Measurements from ENCODE around the gene ACOT4.

The ACOT4 gene

GRCh38 chr14:73627151-73627558 lies 35.5 kb downstream of the ACOT4 start:
- Histone ChIP-seq H3K79me1 (replicated peaks; ENCODE audit: low read length, poor library complexity, severe bottlenecking) (no peaks in the 10 kb centered on the region), H3K4ac (ENCODE audit: low read depth in 1 of 2, low read length in 2 of 2) (no peak overlapping the region), H2BK15ac (ENCODE audit: low read depth, poor library complexity, severe bottlenecking) (no peak overlapping the region), H3K4me2 (ENCODE audit: low read length, poor library complexity, severe bottlenecking) (no peak overlapping the region), H3K4me3 (ENCODE audit: insufficient read depth in 1 of 2, low read depth in 1 of 2, low read length in 2 of 2) (no peak overlapping the region), H3K36me3 (ENCODE audit: control insufficient read depth in 1 of 2, insufficient read depth in 2 of 2, low read depth in 1 of 2, low read length in 2 of 2) (no peaks in the 10 kb centered on the region), H3K18ac (ENCODE audit: low read depth in 1 of 2, low read length in 2 of 2) (no peak overlapping the region), H2BK5ac (ENCODE audit: low read depth, low read length, poor library complexity, severe bottlenecking) (no peak overlapping the region), H3K14ac (ENCODE audit: low read length in 2 of 2) (no peak overlapping the region), H3K4me1 (ENCODE audit: control insufficient read depth, insufficient read depth, low read depth, low read length) (no peaks in the 10 kb centered on the region), H2AK5ac (ENCODE audit: low read length, severe bottlenecking) (no peak overlapping the region), H3K27ac (ENCODE audit: low read length, poor library complexity, severe bottlenecking) (no peak overlapping the region), H3K9ac (ENCODE audit: low read length) (no peak overlapping the region), H3K23ac (ENCODE audit: low read length in 2 of 2) (no peak overlapping the region), H3K9me3 (ENCODE audit: control insufficient read depth, low read length) (no peaks in the 10 kb centered on the region), H3K27me3 (ENCODE audit: control insufficient read depth in 1 of 2, insufficient read depth in 1 of 2, low read length in 2 of 2) (no peaks in the 10 kb centered on the region), H4K91ac (ENCODE audit: low read length) (no peak overlapping the region), H2BK12ac (ENCODE audit: low read length in 2 of 2) (no peak overlapping the region), H2AFZ (ENCODE audit: low read depth, low read length) (no peak overlapping the region), H2BK120ac (ENCODE audit: low read depth, low read length) (no peak overlapping the region), H4K8ac (ENCODE audit: low read length) (no peak overlapping the region)
- DNase-seq, result no peak
- 91% methylated on average over 1 of the region's 2 CpGs for WGBS

GRCh38 chr14:73630009-73630780 lies 38.5 kb downstream of the ACOT4 start:
- Histone ChIP-seq H3K18ac (ENCODE audit: low read depth in 1 of 2, low read length in 2 of 2) (no peak overlapping the region), H3K9ac (ENCODE audit: low read length) (no peak overlapping the region), H3K4me2 (ENCODE audit: low read length, poor library complexity, severe bottlenecking) (no peak overlapping the region), H4K91ac (ENCODE audit: low read length) (no peak overlapping the region), H3K14ac (ENCODE audit: low read length in 2 of 2) (no peak overlapping the region), H2BK120ac (ENCODE audit: low read depth, low read length) (no peak overlapping the region), H3K9me3 (ENCODE audit: control insufficient read depth, low read length) (no peaks in the 10 kb centered on the region), H4K8ac (ENCODE audit: low read length) (no peak overlapping the region), H2BK5ac (ENCODE audit: low read depth, low read length, poor library complexity, severe bottlenecking) (no peak overlapping the region), H2AFZ (ENCODE audit: low read depth, low read length) (no peak overlapping the region), H3K27me3 (ENCODE audit: control insufficient read depth in 1 of 2, insufficient read depth in 1 of 2, low read length in 2 of 2) (no peaks in the 10 kb centered on the region), H2AK5ac (ENCODE audit: low read length, severe bottlenecking) (no peak overlapping the region), H3K27ac (ENCODE audit: low read length, poor library complexity, severe bottlenecking) (no peak overlapping the region), H3K79me1 (replicated peaks; ENCODE audit: low read length, poor library complexity, severe bottlenecking) (no peaks in the 10 kb centered on the region), H2BK12ac (ENCODE audit: low read length in 2 of 2) (no peak overlapping the region), H3K36me3 (ENCODE audit: control insufficient read depth in 1 of 2, insufficient read depth in 2 of 2, low read depth in 1 of 2, low read length in 2 of 2) (no peaks in the 10 kb centered on the region), H3K4me3 (ENCODE audit: insufficient read depth in 1 of 2, low read depth in 1 of 2, low read length in 2 of 2) (no peak overlapping the region), H3K4ac (ENCODE audit: low read depth in 1 of 2, low read length in 2 of 2) (no peak overlapping the region), H2BK15ac (ENCODE audit: low read depth, poor library complexity, severe bottlenecking) (no peak overlapping the region), H3K23ac (ENCODE audit: low read length in 2 of 2) (no peak overlapping the region), H3K4me1 (ENCODE audit: control insufficient read depth, insufficient read depth, low read depth, low read length) (peaks cover 12% of the 10 kb centered on the region)
- DNase-seq, result no peak
- 89% methylated on average over 10 of the region's 10 CpGs for WGBS

GRCh38 chr14:73633116-73634010 lies 41.7 kb downstream of the ACOT4 start:
- peak overlapping the region; percentile 97 for H3K4me2 ChIP-seq (ENCODE audit: low read length, poor library complexity, severe bottlenecking)
- H3K14ac ChIP-seq (ENCODE audit: low read length in 2 of 2), result no peak overlapping the region
- peaks cover 12% of the 10 kb centered on the region for H3K4me1 ChIP-seq (ENCODE audit: control insufficient read depth, insufficient read depth, low read depth, low read length)
- H2BK15ac ChIP-seq (ENCODE audit: low read depth, poor library complexity, severe bottlenecking), result peak overlapping the region; percentile 84
- H2BK5ac ChIP-seq (ENCODE audit: low read depth, low read length, poor library complexity, severe bottlenecking), result no peak overlapping the region
- no peaks in the 10 kb centered on the region for H3K79me1 ChIP-seq (replicated peaks; ENCODE audit: low read length, poor library complexity, severe bottlenecking)
- DNase-seq, result peak; percentile 72
- H3K18ac ChIP-seq (ENCODE audit: low read depth in 1 of 2, low read length in 2 of 2), result peak overlapping the region; percentile 61
- peak overlapping the region; percentile 21 for H2AFZ ChIP-seq (ENCODE audit: low read depth, low read length)
- H3K36me3 ChIP-seq (ENCODE audit: control insufficient read depth in 1 of 2, insufficient read depth in 2 of 2, low read depth in 1 of 2, low read length in 2 of 2), result no peaks in the 10 kb centered on the region
- no peak overlapping the region for H2BK12ac ChIP-seq (ENCODE audit: low read length in 2 of 2)
- H3K23ac ChIP-seq (ENCODE audit: low read length in 2 of 2), result no peak overlapping the region
- H3K9ac ChIP-seq (ENCODE audit: low read length), result peak overlapping the region; percentile 72
- H2AK5ac ChIP-seq (ENCODE audit: low read length, severe bottlenecking), result no peak overlapping the region
- no peaks in the 10 kb centered on the region for H3K27me3 ChIP-seq (ENCODE audit: control insufficient read depth in 1 of 2, insufficient read depth in 1 of 2, low read length in 2 of 2)
- 22% methylated on average over 43 of the region's 44 CpGs for WGBS
- no peak overlapping the region for H3K27ac ChIP-seq (ENCODE audit: low read length, poor library complexity, severe bottlenecking)
- H3K4ac ChIP-seq (ENCODE audit: low read depth in 1 of 2, low read length in 2 of 2), result peak overlapping the region in 1 of 2 experiments; percentile 24
- no peak overlapping the region for H2BK120ac ChIP-seq (ENCODE audit: low read depth, low read length)
- no peaks in the 10 kb centered on the region for H3K9me3 ChIP-seq (ENCODE audit: control insufficient read depth, low read length)
- peak overlapping the region; percentile 50 to 72 for H3K4me3 ChIP-seq (ENCODE audit: insufficient read depth in 1 of 2, low read depth in 1 of 2, low read length in 2 of 2)
- H4K8ac ChIP-seq (ENCODE audit: low read length), result peak overlapping the region; percentile 95
- H4K91ac ChIP-seq (ENCODE audit: low read length), result peak overlapping the region; percentile 35

All from mesenchymal stem cell (in vitro differentiated cells and primary cell).